Measurements from ENCODE around the gene AMBRA1. TPM values are rescaled to one million over a fixed set of nuclear protein-coding genes. Genes with fewer than 3 reads are reported as not detected.
A peak's percentile ranks its signal among the peaks of the same experiment; 100 is the strongest.

Gene AMBRA1
- total and polyA plus RNA-seq, 2 of the 8 experiments (the other 6 are each of a cell fraction or from before 2014, with no cell fraction given), result 14.2 to 37.4 TPM

- Histone ChIP-seq H3K4me2 (ENCODE audit: insufficient read depth in 1 of 2, low read depth in 2 of 2, low read length in 2 of 2) (peak overlapping the region; percentile 55 to 81; a peak in 3 of 4 replicates), H3K4me3 (ENCODE audit: extremely low read depth in 1 of 4, insufficient read depth in 2 of 4, low read depth in 3 of 4, low read length in 4 of 4) (peak overlapping the region in 1 of 4 experiments; percentile 16; a peak in 2 of 8 replicates), H3K27me3 (replicated peaks in 1 of 4; ENCODE audit: control insufficient read depth in 3 of 4, extremely low read depth in 1 of 4, insufficient read depth in 3 of 4, low read length in 3 of 4) (no peaks in the 10 kb centered on the region), H3K9me3 (ENCODE audit: insufficient read depth in 2 of 2, low read depth in 1 of 2, low read length in 1 of 2) (no peaks in the 10 kb centered on the region), H3K18ac (ENCODE audit: extremely low read depth, low read length) (no peak overlapping the region), H2BK12ac (ENCODE audit: low read depth, low read length) (no peak overlapping the region), H4K5ac (ENCODE audit: insufficient read length, low read depth, low read length) (no peak overlapping the region), H3K14ac (ENCODE audit: insufficient read length) (no peak overlapping the region), H4K20me1 (replicated peaks in 1 of 2; ENCODE audit: control insufficient read depth in 1 of 2, insufficient read depth in 2 of 2, low read length in 2 of 2) (no peaks in the 10 kb centered on the region), H3K9ac (replicated peaks in 1 of 4; ENCODE audit: extremely low read depth in 1 of 4, low read depth in 3 of 4, low read length in 3 of 4) (no peak overlapping the region; a peak in 1 of 7 replicates), H2AK5ac (ENCODE audit: low read depth, low read length) (0 out of 2 replicates have a peak overlapping the region, but pooled peaks have one; percentile 17), H2BK120ac (replicated peaks; ENCODE audit: low read depth, low read length) (no peak overlapping the region), H3K4me1 (replicated peaks in 1 of 4; ENCODE audit: control insufficient read depth in 3 of 4, insufficient read depth in 4 of 4, low read length in 3 of 4) (peaks cover 6 to 19% (median 12%) of the 10 kb centered on the region in 4 experiments; a peak in 6 of 7 replicates), H4K91ac (replicated peaks; ENCODE audit: insufficient read length, low read length) (no peak overlapping the region), H3K23ac (ENCODE audit: insufficient read length) (no peak overlapping the region), H3K56ac (replicated peaks; ENCODE audit: insufficient read length, low read depth, low read length) (no peak overlapping the region), H4K8ac (ENCODE audit: extremely low read depth, insufficient read depth, low read length) (no peak overlapping the region), H2BK20ac (ENCODE audit: low read length) (no peak overlapping the region), H2BK5ac (ENCODE audit: low read depth, low read length) (no peak overlapping the region), H3K79me2 (ENCODE audit: control insufficient read depth in 1 of 2, insufficient read depth in 2 of 2, low read length in 2 of 2) (0 out of 4 replicates have a peak, but pooled peaks cover 0 to 3% of the 10 kb centered on the region in 2 experiments), H3K79me1 (ENCODE audit: low read depth, low read length) (no peaks in the 10 kb centered on the region; the same call in 1 of the 2 replicates), H2BK15ac (ENCODE audit: low read length) (no peak overlapping the region), H3K27ac (ENCODE audit: low read depth, low read length) (no peak overlapping the region), H3K4ac (replicated peaks; ENCODE audit: insufficient read length, low read depth, low read length) (no peak overlapping the region), H3K23me2 (ENCODE audit: low read depth, low read length) (no peaks in the 10 kb centered on the region), H3K36me3 (ENCODE audit: control insufficient read depth in 2 of 4, insufficient read depth in 4 of 4, low read length in 3 of 4) (no peaks in the 10 kb centered on the region), H2AFZ (ENCODE audit: low read length) (no peak overlapping the region)
- ChIA-PET POLR2A (ENCODE audit: partially characterized antibody) (interaction anchor here (1.4 to 2.0 kb wide), 2 partner anchors 19 to 65 kb away, joined by 4 to 5 read pairs; no protein-coding TSS in a partner anchor), CTCF (ENCODE audit: partially characterized antibody) (interaction anchor here (0.6 to 3.9 kb wide), 10 partner anchors 11 to 989 kb away, joined by 3 to 15 read pairs (median 3); no protein-coding TSS in a partner anchor)
- 79% methylated on average over 3 of the region's 3 CpGs; no CpG with 5 or more reads in 1 of the 2 experiments for WGBS, 2 experiments (ENCODE audit: extremely low coverage in 1 of 2, insufficient coverage in 1 of 2, insufficient read length in 1 of 2, insufficient replicate concordance in 2 of 2, low coverage in 1 of 2, low lambda C conversion rate in 2 of 2, missing lambda C conversion rate in 1 of 2)
- DNase-seq (ENCODE audit: low read depth in 1 of 2, low spot score in 2 of 2) (no peak), FAIRE-seq (no peak)
- TF ChIP-seq NRF1 (IDR thresholded peaks at IDR 0.05; ENCODE audit: low read depth, low read length), result no peak
- no peak for TF ChIP-seq CHD1 (IDR thresholded peaks at IDR 0.05; ENCODE audit: low read depth, low read length)
- TF ChIP-seq, protein P1, sequence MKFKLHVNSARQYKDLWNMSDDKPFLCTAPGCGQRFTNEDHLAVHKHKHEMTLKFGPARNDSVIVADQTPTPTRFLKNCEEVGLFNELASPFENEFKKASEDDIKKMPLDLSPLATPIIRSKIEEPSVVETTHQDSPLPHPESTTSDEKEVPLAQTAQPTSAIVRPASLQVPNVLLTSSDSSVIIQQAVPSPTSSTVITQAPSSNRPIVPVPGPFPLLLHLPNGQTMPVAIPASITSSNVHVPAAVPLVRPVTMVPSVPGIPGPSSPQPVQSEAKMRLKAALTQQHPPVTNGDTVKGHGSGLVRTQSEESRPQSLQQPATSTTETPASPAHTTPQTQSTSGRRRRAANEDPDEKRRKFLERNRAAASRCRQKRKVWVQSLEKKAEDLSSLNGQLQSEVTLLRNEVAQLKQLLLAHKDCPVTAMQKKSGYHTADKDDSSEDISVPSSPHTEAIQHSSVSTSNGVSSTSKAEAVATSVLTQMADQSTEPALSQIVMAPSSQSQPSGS (IDR thresholded peaks at IDR 0.05; ENCODE audit: low read length), result no peak
- no peak for TF ChIP-seq HDAC6 (IDR thresholded peaks at IDR 0.05; ENCODE audit: low read depth, low read length)
- no peak for TF ChIP-seq POLR2AphosphoS5 (IDR thresholded peaks at IDR 0.05; ENCODE audit: low read depth, low read length)
- TF ChIP-seq, protein P2, sequence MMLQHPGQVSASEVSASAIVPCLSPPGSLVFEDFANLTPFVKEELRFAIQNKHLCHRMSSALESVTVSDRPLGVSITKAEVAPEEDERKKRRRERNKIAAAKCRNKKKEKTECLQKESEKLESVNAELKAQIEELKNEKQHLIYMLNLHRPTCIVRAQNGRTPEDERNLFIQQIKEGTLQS (IDR thresholded peaks at IDR 0.05; ENCODE audit: insufficient read depth, low read depth, low read length), result no peak
- no peak for TF ChIP-seq GABPA (IDR thresholded peaks at IDR 0.05; ENCODE audit: borderline replicate concordance, insufficient read depth, low read length)
- TF ChIP-seq TAF7 (optimal IDR thresholded peaks at IDR 0.05; ENCODE audit: borderline replicate concordance, low read depth, low read length), result no peak
- TF ChIP-seq TBP (IDR thresholded peaks at IDR 0.05; ENCODE audit: low read depth, low read length), result no peak
- TF ChIP-seq, protein P3, sequence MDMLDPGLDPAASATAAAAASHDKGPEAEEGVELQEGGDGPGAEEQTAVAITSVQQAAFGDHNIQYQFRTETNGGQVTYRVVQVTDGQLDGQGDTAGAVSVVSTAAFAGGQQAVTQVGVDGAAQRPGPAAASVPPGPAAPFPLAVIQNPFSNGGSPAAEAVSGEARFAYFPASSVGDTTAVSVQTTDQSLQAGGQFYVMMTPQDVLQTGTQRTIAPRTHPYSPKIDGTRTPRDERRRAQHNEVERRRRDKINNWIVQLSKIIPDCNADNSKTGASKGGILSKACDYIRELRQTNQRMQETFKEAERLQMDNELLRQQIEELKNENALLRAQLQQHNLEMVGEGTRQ (IDR thresholded peaks at IDR 0.05; ENCODE audit: low read length), result no peak
Measured at GRCh38 chr11:46457021-46457420, 136.8 kb downstream of the AMBRA1 start.

All from H1 (cell line).